GM13977 (cell line): ENCODE data around the gene PAQR8.
"Not testable (repeated sequence)": the region's sequence is repeated elsewhere in the genome, so short reads cannot be mapped to it uniquely, and the experiment has no call there.

Experiments
- DNase-seq: peaks from one replicate; pipeline ENCODE4 v3.0.0; 2012; ENCODE audit warnings: low spot score
- CTCF ChIP-seq: IDR thresholded peaks from 2 replicates; pipeline ENCODE4 v1.5.1; 2012; ENCODE audit warnings: mild to moderate bottlenecking, control low read depth; ENCODE audit not compliant: insufficient read depth; ENCODE audit errors: extremely low read depth, missing control alignments
- in situ Hi-C: fragments of 300-500 bp; cut with MboI; formaldehyde crosslinking; loops from one replicate; pipeline ENCODE4 v1.12.0; 2022; ENCODE audit warnings: low sequenced_read_pairs, low pct_unique_long_range_greater_than_20kb, mixed read lengths, inconsistent platforms; ENCODE audit not compliant: unreplicated experiment

The PAQR8 gene

GRCh38 chr6:52424513-52424912 lies 62.6 kb downstream of the PAQR8 start:
- in situ Hi-C loops, result no loop called here
- no peak for TF ChIP-seq CTCF
- no peak for DNase-seq

- in situ Hi-C loops, result no loop called here
- DNase-seq, result no peak
- no peak for TF ChIP-seq CTCF
Measured at GRCh38 chr6:52426667-52427066, 64.7 kb downstream of the PAQR8 start.

GRCh38 chr6:52433294-52433693 lies 71.3 kb downstream of the PAQR8 start:
- in situ Hi-C loops, DNase-seq: not testable (repeated sequence)

- in situ Hi-C loops, result no loop called here
- DNase-seq, result no peak
- TF ChIP-seq CTCF, result no peak
Measured at GRCh38 chr6:52435345-52435744, 73.4 kb downstream of the PAQR8 start.

GRCh38 chr6:52438926-52439325 lies 77.0 kb downstream of the PAQR8 start:
- DNase-seq, result no peak
- in situ Hi-C loops, result no loop called here
- TF ChIP-seq CTCF, result no peak

GRCh38 chr6:52454556-52454955 lies 92.6 kb downstream of the PAQR8 start:
- TF ChIP-seq CTCF, result no peak
- no peak for DNase-seq
- in situ Hi-C loops, result no loop called here

GRCh38 chr6:52457096-52457495 lies 95.1 kb downstream of the PAQR8 start:
- no peak for DNase-seq
- in situ Hi-C loops, result no loop called here
- no peak for TF ChIP-seq CTCF
